HG03342 (cell line): ENCODE measurements around the gene CD48.

Source experiments
- ATAC-seq: cut with Tn5 transposase; IDR thresholded peaks from one replicate; pipeline ENCODE4 v1.9.1; 2021; ENCODE audit warnings: mild to moderate bottlenecking, moderate library complexity; ENCODE audit not compliant: unreplicated experiment

CD48 gene

GRCh38 chr1:160681066-160681890 is 30.3 kb downstream of the CD48 start:
- ATAC-seq, result peak; percentile 59

- no peak for ATAC-seq
Measured at GRCh38 chr1:160680399-160680798, 31.2 kb downstream of the CD48 start.

GRCh38 chr1:160679893-160680292 is 31.7 kb downstream of the CD48 start:
- no peak for ATAC-seq

- no peak for ATAC-seq
Measured at GRCh38 chr1:160676869-160677597, 34.6 kb downstream of the CD48 start.

- ATAC-seq, result peak; percentile 55
Measured at GRCh38 chr1:160675641-160676410, 35.8 kb downstream of the CD48 start.

GRCh38 chr1:160674415-160674814 is 37.2 kb downstream of the CD48 start:
- ATAC-seq, result no peak

- no peak for ATAC-seq
Measured at GRCh38 chr1:160672789-160673695, 38.6 kb downstream of the CD48 start.

- no peak for ATAC-seq
Measured at GRCh38 chr1:160671603-160672517, 39.8 kb downstream of the CD48 start.

- ATAC-seq, result no peak
Measured at GRCh38 chr1:160670701-160671100, 40.9 kb downstream of the CD48 start.

- no peak for ATAC-seq
Measured at GRCh38 chr1:160669802-160670201, 41.8 kb downstream of the CD48 start.

- no peak for ATAC-seq
Measured at GRCh38 chr1:160669276-160669675, 42.3 kb downstream of the CD48 start.

- no peak for ATAC-seq
Measured at GRCh38 chr1:160667896-160668295, 43.7 kb downstream of the CD48 start.

- ATAC-seq, result no peak
Measured at GRCh38 chr1:160666079-160666442, 45.6 kb downstream of the CD48 start.

GRCh38 chr1:160665330-160666078 is 46.1 kb downstream of the CD48 start:
- no peak for ATAC-seq

GRCh38 chr1:160664573-160665051 is 47.0 kb downstream of the CD48 start:
- peak; percentile 56 for ATAC-seq

GRCh38 chr1:160662910-160663309 is 48.7 kb downstream of the CD48 start:
- ATAC-seq, result no peak

GRCh38 chr1:160659566-160659965 is 52.1 kb downstream of the CD48 start:
- no peak for ATAC-seq

GRCh38 chr1:160658814-160659193 is 52.8 kb downstream of the CD48 start:
- no peak for ATAC-seq
